Natural killer cell (primary cell): Measurements from ENCODE around the gene GALNT2. TPM values are rescaled to one million over a fixed set of nuclear protein-coding genes. Genes with fewer than 3 reads are reported as not detected.

Source experiments
- ATAC-seq, 3 donors: fragments of 150-1000 bp in 2 of 3; fragments of 200-7000 bp in 1 of 3; cut with Tn5 transposase; 1 replicate in 1 of 3; 2 replicates in 2 of 3; pipeline ENCODE4 v1.10.0; 2021; ENCODE audit warnings: mild to moderate bottlenecking in 2 of 3, moderate library complexity in 2 of 3
- DNase-seq, 2 donors: peaks; one replicate each; pipeline versions ENCODE4 v3.0.0 to v3.0.0-alpha.2; 2013 to 2021; ENCODE audit warnings: mixed read lengths in 1 of 2
- H3K27ac ChIP-seq: one replicate; pipeline ENCODE4 v1.5.1; 2013; ENCODE audit warnings: mild to moderate bottlenecking, low read length
- H3K27me3 ChIP-seq: one replicate; pipeline ENCODE4 v1.6.1; 2013; ENCODE audit warnings: low read length; ENCODE audit not compliant: control insufficient read depth, insufficient read depth
- H3K36me3 ChIP-seq: one replicate; pipeline ENCODE4 v1.6.1; 2013; ENCODE audit warnings: low read length; ENCODE audit not compliant: control insufficient read depth, insufficient read depth
- H3K4me1 ChIP-seq: one replicate; pipeline ENCODE4 v1.6.1; 2013; ENCODE audit warnings: low read length; ENCODE audit not compliant: control insufficient read depth, insufficient read depth
- H3K4me3 ChIP-seq: one replicate; pipeline ENCODE4 v1.5.1; 2013; ENCODE audit warnings: low read length
- H3K9me3 ChIP-seq: one replicate; pipeline ENCODE4 v1.6.1; 2013; ENCODE audit warnings: low read length; ENCODE audit not compliant: control insufficient read depth, insufficient read depth
- H3K27ac Mint-ChIP-seq, 2 donors: one replicate each; pipeline ENCODE4 v1.8.0; 2022; ENCODE audit warnings: mild to moderate bottlenecking in 2 of 2, mixed read lengths in 2 of 2, moderate library complexity in 1 of 2
- H3K27me3 Mint-ChIP-seq, 2 donors: one replicate each; pipeline ENCODE4 v1.8.0; 2022; ENCODE audit warnings: low read depth in 2 of 2, mixed read lengths in 2 of 2
- H3K36me3 Mint-ChIP-seq: one replicate; pipeline ENCODE4 v1.8.0; 2022; ENCODE audit warnings: mixed read lengths
- H3K4me1 Mint-ChIP-seq, 2 donors: one replicate each; pipeline ENCODE4 v1.8.0; 2022; ENCODE audit warnings: mixed read lengths in 2 of 2
- H3K4me3 Mint-ChIP-seq: one replicate; pipeline ENCODE4 v1.8.0; 2022; ENCODE audit warnings: mild to moderate bottlenecking, moderate library complexity, mixed read lengths
- H3K9me3 Mint-ChIP-seq, 2 donors: one replicate each; pipeline ENCODE4 v1.8.0; 2022; ENCODE audit warnings: mixed read lengths in 2 of 2
- CTCF ChIP-seq: fragments of 200-600 bp; IDR thresholded peaks from one replicate; pipeline ENCODE4 v1.8.0; 2022; ENCODE audit warnings: antibody characterized with exemption
- WGBS: methylation state at CpG from one replicate; pipeline ENCODE4 v1.1.7; 2013; ENCODE audit warnings: missing lambda C conversion rate; ENCODE audit not compliant: insufficient coverage; 5-methylcytosine and 5-hydroxymethylcytosine counted together
- intact Hi-C: fragments of 100-400 bp; cut with micrococcal nuclease; formaldehyde crosslinking; loops from one replicate; pipeline ENCODE4 v1.14.2; 2022
- total RNA-seq, 4 donors: library from RNA; stranded (reverse); fragments of 120-200 nt in 1 of 4; gene quantifications; one replicate each; pipeline versions ENCODE4 v1.2.3 to v1.2.4, GENCODE V29; 2013 to 2022

The GALNT2 gene
- total RNA-seq, 3 donors from 2014 or later (not counting 1 experiment from before 2014, with no cell fraction given), result 31.2 to 53.6 (median 47.3) TPM

- Histone ChIP-seq H3K4me3 (no peak overlapping the region), H3K36me3 (peaks cover 19% of the 10 kb centered on the region), H3K4me1 (no peaks in the 10 kb centered on the region), H3K27ac (no peak overlapping the region), H3K9me3 (no peaks in the 10 kb centered on the region), H3K27me3 (no peaks in the 10 kb centered on the region)
- peaks cover 27% of the 10 kb centered on the region for H3K36me3 Mint-ChIP-seq
- intact Hi-C loops, result no loop called here
- no peaks in the 10 kb centered on the region for H3K27me3 Mint-ChIP-seq
- H3K9me3 Mint-ChIP-seq, result no peaks in the 10 kb centered on the region
- peaks cover 11 to 13% of the 10 kb centered on the region in 2 donors for H3K4me1 Mint-ChIP-seq
- WGBS, result 83% methylated on average over 8 of the region's 8 CpGs
- no peak for TF ChIP-seq CTCF
- H3K27ac Mint-ChIP-seq, result peak overlapping the region in 1 of 2 donors; percentile 3
- no peak for ATAC-seq
- H3K4me3 Mint-ChIP-seq, result no peak overlapping the region
- DNase-seq, result no peak
These were observed 184.7 kb downstream of the GALNT2 start for GRCh38 chr1:230251644-230252191.

GRCh38 chr1:230253150-230253549 is 186.1 kb downstream of the GALNT2 start:
- Mint-ChIP-seq H3K9me3 (no peaks in the 10 kb centered on the region), H3K36me3 (peaks cover 27% of the 10 kb centered on the region), H3K4me3 (no peak overlapping the region), H3K27me3 (no peaks in the 10 kb centered on the region), H3K27ac (no peak overlapping the region), H3K4me1 (peaks cover 10 to 16% of the 10 kb centered on the region in 2 donors)
- Histone ChIP-seq H3K9me3 (no peaks in the 10 kb centered on the region), H3K4me1 (no peaks in the 10 kb centered on the region), H3K36me3 (peaks cover 24% of the 10 kb centered on the region), H3K27me3 (no peaks in the 10 kb centered on the region), H3K27ac (no peak overlapping the region), H3K4me3 (no peak overlapping the region)
- intact Hi-C loops, result no loop called here
- ATAC-seq (no peak), DNase-seq (no peak)
- WGBS, result 92% methylated on average over 2 of the region's 2 CpGs
- TF ChIP-seq CTCF, result no peak

- DNase-seq (no peak), ATAC-seq (no peak)
- Histone ChIP-seq H3K27me3 (no peaks in the 10 kb centered on the region), H3K9me3 (no peaks in the 10 kb centered on the region), H3K4me1 (no peaks in the 10 kb centered on the region), H3K27ac (no peak overlapping the region), H3K4me3 (no peak overlapping the region), H3K36me3 (peaks cover 23% of the 10 kb centered on the region)
- Mint-ChIP-seq H3K4me1 (peaks cover 3 to 10% of the 10 kb centered on the region in 2 donors), H3K27me3 (no peaks in the 10 kb centered on the region), H3K36me3 (peaks cover 23% of the 10 kb centered on the region), H3K4me3 (no peak overlapping the region), H3K27ac (no peak overlapping the region), H3K9me3 (no peaks in the 10 kb centered on the region)
- intact Hi-C loops, result no loop called here
- TF ChIP-seq CTCF, result no peak
- WGBS, result 62% methylated on average over 3 of the region's 4 CpGs
These were observed 187.2 kb downstream of the GALNT2 start for GRCh38 chr1:230254265-230254664.

GRCh38 chr1:230255116-230255515 is 188.1 kb downstream of the GALNT2 start:
- no peak for ATAC-seq
- Mint-ChIP-seq H3K27me3 (no peaks in the 10 kb centered on the region), H3K4me3 (no peak overlapping the region)

More at GRCh38 chr1:230255116-230255515, 188.1 kb downstream of the GALNT2 start:
- DNase-seq, result no peak
- no peaks in the 10 kb centered on the region for H3K9me3 ChIP-seq
- 97% methylated on average over 15 of the region's 15 CpGs for WGBS
- intact Hi-C loops, result no loop called here
- H3K4me3 ChIP-seq, result no peak overlapping the region
- peaks cover 20% of the 10 kb centered on the region for H3K36me3 Mint-ChIP-seq
- H3K27ac ChIP-seq, result no peak overlapping the region
- TF ChIP-seq CTCF, result no peak
- H3K36me3 ChIP-seq, result peaks cover 20% of the 10 kb centered on the region
- H3K4me1 ChIP-seq, result no peaks in the 10 kb centered on the region
- no peaks in the 10 kb centered on the region for H3K9me3 Mint-ChIP-seq
- H3K27me3 ChIP-seq, result no peaks in the 10 kb centered on the region
- no peak overlapping the region for H3K27ac Mint-ChIP-seq
- H3K4me1 Mint-ChIP-seq, result peaks cover 0 to 9% of the 10 kb centered on the region in 2 donors
